Neural progenitor cell (in vitro differentiated cells): Measurements from ENCODE around the gene TSPAN4. TPM values are rescaled to one million over a fixed set of nuclear protein-coding genes. Genes with fewer than 3 reads are reported as not detected.

ENCODE experiments used
- DNase-seq: peaks from one replicate; pipeline ENCODE4 v3.0.0-alpha.2; 2016; ENCODE audit warnings: low spot score
- H2AFZ ChIP-seq: fragments of 200-600 bp; sonication (generic); replicated peaks from 2 replicates; pipeline ENCODE4 v1.6.1; 2016; ENCODE audit warnings: antibody characterized with exemption
- H3F3A ChIP-seq: fragments of 200-600 bp; sonication (generic); 2 replicates; pipeline ENCODE4 v1.6.1; 2016; ENCODE audit warnings: antibody characterized with exemption, low read depth
- H3K27ac ChIP-seq: fragments of 200-600 bp; sonication (generic); 2 replicates; pipeline ENCODE4 v1.5.1; 2016; ENCODE audit warnings: mild to moderate bottlenecking
- H3K27me3 ChIP-seq: fragments of 200-600 bp; sonication (generic); 2 replicates; pipeline ENCODE4 v1.6.1; 2016; ENCODE audit warnings: mild to moderate bottlenecking, moderate library complexity
- H3K36me3 ChIP-seq: fragments of 200-600 bp; sonication (generic); 2 replicates; pipeline ENCODE4 v1.5.1; 2016
- H3K4me1 ChIP-seq: fragments of 200-600 bp; sonication (generic); 2 replicates; pipeline ENCODE4 v1.6.1; 2016; ENCODE audit warnings: mixed run types
- H3K4me2 ChIP-seq: fragments of 200-600 bp; sonication (generic); 2 replicates; pipeline ENCODE4 v1.6.1; 2016
- H3K4me3 ChIP-seq: fragments of 200-600 bp; sonication (generic); 2 replicates; pipeline ENCODE4 v1.5.1; 2016
- H3K79me2 ChIP-seq: fragments of 200-600 bp; sonication (generic); 2 replicates; pipeline ENCODE4 v1.6.1; 2016; ENCODE audit warnings: low read depth
- H3K9ac ChIP-seq: fragments of 200-600 bp; sonication (generic); 2 replicates; pipeline ENCODE4 v1.6.1; 2016
- H3K9me3 ChIP-seq: fragments of 200-600 bp; sonication (generic); 2 replicates; pipeline ENCODE4 v1.5.1; 2016; ENCODE audit warnings: low read depth
- H4K20me1 ChIP-seq: fragments of 200-600 bp; sonication (generic); 2 replicates; pipeline ENCODE4 v1.6.1; 2016; ENCODE audit warnings: low read depth
- H3K27ac Mint-ChIP-seq: 3 replicates; pipeline ENCODE4 v1.8.0; 2021; ENCODE audit warnings: mixed read lengths
- H3K27me3 Mint-ChIP-seq: 2 replicates; pipeline ENCODE4 v1.8.0; 2022; ENCODE audit warnings: low read depth, mild to moderate bottlenecking, inconsistent platforms, moderate library complexity, mixed read lengths; ENCODE audit not compliant: insufficient read depth
- H3K36me3 Mint-ChIP-seq: 3 replicates; pipeline ENCODE4 v1.8.0; 2021; ENCODE audit warnings: mixed read lengths
- H3K4me1 Mint-ChIP-seq: 3 replicates; pipeline ENCODE4 v1.8.0; 2021; ENCODE audit warnings: mixed read lengths
- H3K4me3 Mint-ChIP-seq: 3 replicates; pipeline ENCODE4 v1.8.0; 2021; ENCODE audit warnings: mild to moderate bottlenecking, moderate library complexity, mixed read lengths
- H3K9me3 Mint-ChIP-seq: 3 replicates; pipeline ENCODE4 v1.8.0; 2020; ENCODE audit warnings: mixed read lengths
- EZH2 ChIP-seq: fragments of 200-600 bp; sonication (generic); IDR thresholded peaks from 2 replicates; pipeline ENCODE4 v1.6.1; 2017; ENCODE audit warnings: antibody characterized with exemption, mild to moderate bottlenecking, moderate library complexity
- EZH2phosphoT487 ChIP-seq: fragments of 200-600 bp; sonication (generic); IDR thresholded peaks from 2 replicates; pipeline ENCODE4 v1.6.1; 2017; ENCODE audit warnings: antibody characterized with exemption
- total RNA-seq: library from RNA; depleted of rRNA; stranded (reverse); fragments of >200 nt; gene quantifications from 2 replicates; pipeline ENCODE4 v1.2.3, GENCODE V29; 2015; ENCODE audit warnings: low replicate concordance
- TF ChIP-seq, protein P1 (sequence below): fragments of 200-600 bp; sonication (generic); IDR thresholded peaks from 2 replicates; pipeline ENCODE4 v1.5.1; 2017; ENCODE audit warnings: antibody characterized with exemption, mild to moderate bottlenecking

Gene TSPAN4
- total RNA-seq, 1 donor from 2014 or later = 19.6 TPM

GRCh38 chr11:809287-810039 is 33.2 kb upstream of the TSPAN4 start, which contains the start of gene RPLP2:
Gene RPLP2, plus strand, starts transcription at chr11:809967. Its CDS starts 268 bp downstream, at chr11:810235.
- Histone ChIP-seq H3K36me3 (peaks cover 3% of the 10 kb centered on the region), H4K20me1 (peaks cover 24% of the 10 kb centered on the region), H3K27me3 (no peaks in the 10 kb centered on the region), H3K4me2 (peak within 1 kb of the TSS; percentile 90), H3K9ac (peak within 1 kb of the TSS; percentile 91), H3K4me1 (peaks cover 15% of the 10 kb centered on the region), H2AFZ (peak within 1 kb of the TSS; percentile 97), H3K27ac (peak within 1 kb of the TSS; percentile 85), H3F3A (peaks cover 62% of the 10 kb centered on the region), H3K4me3 (peak within 1 kb of the TSS; percentile 86), H3K9me3 (no peaks in the 10 kb centered on the region), H3K79me2 (peaks cover 47% of the 10 kb centered on the region)
- no peaks in the 10 kb centered on the region for H3K9me3 Mint-ChIP-seq
- H3K4me1 Mint-ChIP-seq = peaks cover 27% of the 10 kb centered on the region
- DNase-seq = peak; percentile 99
- TF ChIP-seq, protein P1, sequence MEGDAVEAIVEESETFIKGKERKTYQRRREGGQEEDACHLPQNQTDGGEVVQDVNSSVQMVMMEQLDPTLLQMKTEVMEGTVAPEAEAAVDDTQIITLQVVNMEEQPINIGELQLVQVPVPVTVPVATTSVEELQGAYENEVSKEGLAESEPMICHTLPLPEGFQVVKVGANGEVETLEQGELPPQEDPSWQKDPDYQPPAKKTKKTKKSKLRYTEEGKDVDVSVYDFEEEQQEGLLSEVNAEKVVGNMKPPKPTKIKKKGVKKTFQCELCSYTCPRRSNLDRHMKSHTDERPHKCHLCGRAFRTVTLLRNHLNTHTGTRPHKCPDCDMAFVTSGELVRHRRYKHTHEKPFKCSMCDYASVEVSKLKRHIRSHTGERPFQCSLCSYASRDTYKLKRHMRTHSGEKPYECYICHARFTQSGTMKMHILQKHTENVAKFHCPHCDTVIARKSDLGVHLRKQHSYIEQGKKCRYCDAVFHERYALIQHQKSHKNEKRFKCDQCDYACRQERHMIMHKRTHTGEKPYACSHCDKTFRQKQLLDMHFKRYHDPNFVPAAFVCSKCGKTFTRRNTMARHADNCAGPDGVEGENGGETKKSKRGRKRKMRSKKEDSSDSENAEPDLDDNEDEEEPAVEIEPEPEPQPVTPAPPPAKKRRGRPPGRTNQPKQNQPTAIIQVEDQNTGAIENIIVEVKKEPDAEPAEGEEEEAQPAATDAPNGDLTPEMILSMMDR = no peak
- no peak for TF ChIP-seq EZH2phosphoT487
- peaks cover 11% of the 10 kb centered on the region for H3K36me3 Mint-ChIP-seq
- peak within 1 kb of the TSS; percentile 94 for H3K4me3 Mint-ChIP-seq
- H3K27me3 Mint-ChIP-seq = peaks cover 3% of the 10 kb centered on the region
- peak within 1 kb of the TSS; percentile 95 for H3K27ac Mint-ChIP-seq

GRCh38 chr11:810040-810567 is 32.5 kb upstream of the TSPAN4 start:
- peaks cover 24% of the 10 kb centered on the region for H4K20me1 ChIP-seq
- DNase-seq = no peak

GRCh38 chr11:811446-812245 is 31.0 kb upstream of the TSPAN4 start:
- Histone ChIP-seq H3K9me3 (no peaks in the 10 kb centered on the region), H3K27ac (no peak overlapping the region), H3K36me3 (peaks cover 3% of the 10 kb centered on the region), H3K27me3 (no peaks in the 10 kb centered on the region), H3F3A (peaks cover 60% of the 10 kb centered on the region), H2AFZ (no peak overlapping the region), H3K79me2 (peaks cover 44% of the 10 kb centered on the region), H3K9ac (no peak overlapping the region), H3K4me3 (peak overlapping the region; percentile 86), H3K4me2 (peak overlapping the region; percentile 90), H3K4me1 (peaks cover 15% of the 10 kb centered on the region), H4K20me1 (peaks cover 24% of the 10 kb centered on the region)
- peak overlapping the region; percentile 91 for H3K4me3 Mint-ChIP-seq
- peaks cover 5% of the 10 kb centered on the region for H3K27me3 Mint-ChIP-seq
- TF ChIP-seq, protein P1 = no peak
- TF ChIP-seq EZH2phosphoT487 (no peak), EZH2 (no peak)
- H3K36me3 Mint-ChIP-seq = peaks cover 13% of the 10 kb centered on the region
- DNase-seq = no peak
- H3K27ac Mint-ChIP-seq = no peak overlapping the region
- H3K4me1 Mint-ChIP-seq = peaks cover 21% of the 10 kb centered on the region
- no peaks in the 10 kb centered on the region for H3K9me3 Mint-ChIP-seq

More at GRCh38 chr11:810040-810567, 32.5 kb upstream of the TSPAN4 start:
- Histone ChIP-seq H3F3A (peaks cover 65% of the 10 kb centered on the region), H3K4me3 (peak overlapping the region; percentile 86), H3K27me3 (no peaks in the 10 kb centered on the region), H3K9me3 (no peaks in the 10 kb centered on the region), H3K27ac (no peak overlapping the region), H3K4me2 (peak overlapping the region; percentile 90), H2AFZ (no peak overlapping the region), H3K36me3 (peaks cover 3% of the 10 kb centered on the region), H3K79me2 (peaks cover 44% of the 10 kb centered on the region), H3K4me1 (peaks cover 15% of the 10 kb centered on the region), H3K9ac (peak overlapping the region; percentile 91)
- Mint-ChIP-seq H3K9me3 (no peaks in the 10 kb centered on the region), H3K4me3 (peak overlapping the region; percentile 94), H3K27ac (no peak overlapping the region), H3K4me1 (peaks cover 27% of the 10 kb centered on the region), H3K36me3 (peaks cover 11% of the 10 kb centered on the region), H3K27me3 (peaks cover 5% of the 10 kb centered on the region)
- TF ChIP-seq EZH2phosphoT487 (no peak), EZH2 (no peak)
- TF ChIP-seq, protein P1 = no peak
